HG02571 (cell line): ENCODE results near the gene TMPRSS3.

Source experiments
- ATAC-seq: cut with Tn5 transposase; IDR thresholded peaks from one replicate; pipeline ENCODE4 v1.9.1; 2021; ENCODE audit warnings: mild to moderate bottlenecking, moderate library complexity; ENCODE audit not compliant: unreplicated experiment

TMPRSS3 gene

GRCh38 chr21:42374864-42375499, 20.9 kb downstream of the TMPRSS3 start:
- ATAC-seq = no peak

- no peak for ATAC-seq
These were observed 21.4 kb downstream of the TMPRSS3 start for GRCh38 chr21:42374457-42374856.

- ATAC-seq = no peak
These were observed 21.9 kb downstream of the TMPRSS3 start for GRCh38 chr21:42373908-42374455.

GRCh38 chr21:42373196-42373907, 22.5 kb downstream of the TMPRSS3 start:
- ATAC-seq = no peak

- ATAC-seq = no peak
These were observed 24.8 kb downstream of the TMPRSS3 start for GRCh38 chr21:42370894-42371654.

- no peak for ATAC-seq
These were observed 26.0 kb downstream of the TMPRSS3 start for GRCh38 chr21:42369821-42370220.

GRCh38 chr21:42367367-42368165, 28.3 kb downstream of the TMPRSS3 start:
- no peak for ATAC-seq

- no peak for ATAC-seq
These were observed 29.4 kb downstream of the TMPRSS3 start, which contains the start of gene TFF1 for GRCh38 chr21:42366292-42367010. TSS of gene TFF1 (minus strand) at chr21:42366535. CDS start at chr21:42366495, 40 bp downstream.

- no peak for ATAC-seq
These were observed 30.1 kb downstream of the TMPRSS3 start for GRCh38 chr21:42365770-42366169.

- ATAC-seq = no peak
These were observed 31.5 kb downstream of the TMPRSS3 start for GRCh38 chr21:42364304-42364865.

GRCh38 chr21:42363312-42363711, 32.5 kb downstream of the TMPRSS3 start:
- no peak for ATAC-seq

- ATAC-seq = no peak
These were observed 33.2 kb downstream of the TMPRSS3 start for GRCh38 chr21:42362700-42363099.

GRCh38 chr21:42362198-42362597, 33.7 kb downstream of the TMPRSS3 start:
- no peak for ATAC-seq

- no peak for ATAC-seq
These were observed 34.6 kb downstream of the TMPRSS3 start for GRCh38 chr21:42361286-42361685.

GRCh38 chr21:42360317-42360716, 35.5 kb downstream of the TMPRSS3 start:
- ATAC-seq = no peak

- ATAC-seq = no peak
These were observed 36.9 kb downstream of the TMPRSS3 start for GRCh38 chr21:42358937-42359336.

GRCh38 chr21:42358261-42358660, 37.6 kb downstream of the TMPRSS3 start:
- ATAC-seq = no peak

- no peak for ATAC-seq
These were observed 38.5 kb downstream of the TMPRSS3 start for GRCh38 chr21:42357307-42357706.

GRCh38 chr21:42356650-42357049, 39.2 kb downstream of the TMPRSS3 start:
- ATAC-seq = no peak

GRCh38 chr21:42356046-42356445, 39.8 kb downstream of the TMPRSS3 start:
- ATAC-seq = no peak
